Sigmoid colon (tissue), 4 donors: ENCODE data around the gene SNX19.

Experiments
- CTCF ChIP-seq, 4 experiments: fragments of 450-650 bp in 3 of 4; fragments of 200-600 bp in 1 of 4; IDR thresholded peaks; one replicate each; pipeline ENCODE4 v1.5.1; 2016 to 2019; ENCODE audit warnings: antibody characterized with exemption in 4 of 4, mild to moderate bottlenecking in 3 of 4, moderate library complexity in 2 of 4
- EP300 ChIP-seq, 4 donors: sonication (generic); formaldehyde crosslinking; IDR thresholded peaks; one replicate each; pipeline ENCODE4 v1.6.1; 2017; ENCODE audit warnings: antibody characterized with exemption in 4 of 4
- POLR2A ChIP-seq, 2 donors: fragments of 450-650 bp; IDR thresholded peaks; one replicate each; pipeline ENCODE4 v1.6.1; 2016; ENCODE audit warnings: antibody characterized with exemption in 2 of 2, mild to moderate bottlenecking in 2 of 2, moderate library complexity in 2 of 2
- POLR2AphosphoS5 ChIP-seq, 4 donors: sonication (generic); formaldehyde crosslinking; IDR thresholded peaks; one replicate each; pipeline ENCODE4 v1.6.1; 2017; ENCODE audit warnings: antibody characterized with exemption in 4 of 4

GRCh38 chr11:130831976-130832375 is 84.3 kb downstream of the SNX19 start:
- no peak for TF ChIP-seq CTCF (IDR thresholded peaks at IDR 0.05)
- TF ChIP-seq EP300 (IDR thresholded peaks at IDR 0.05): no peak
- no peak for TF ChIP-seq POLR2AphosphoS5 (IDR thresholded peaks at IDR 0.05)
- no peak for TF ChIP-seq POLR2A (IDR thresholded peaks at IDR 0.05)
